ENCODE data around the gene RAB9B.

- no peak for TF ChIP-seq YY1 (IDR thresholded peaks at IDR 0.05; ENCODE audit: insufficient read depth, insufficient read length)
- TF ChIP-seq ZNF274 (IDR thresholded peaks at IDR 0.05; ENCODE audit: low read depth, low read length) = no peak
These were observed at the start of gene RAB9B for GRCh38 chrX:103831803-103832544.

Measured in NT2/D1 (cell line).